Inferior parietal cortex (tissue), 1 donor: ENCODE results near the gene GXYLT1.
"Not testable (repeated sequence)": the region's sequence is repeated elsewhere in the genome, so short reads cannot be mapped to it uniquely, and the experiment has no call there.

ENCODE experiments used
- DNase-seq: peaks from one replicate; pipeline ENCODE4 v3.0.0-alpha.2; 2016; ENCODE audit errors: extremely low spot score

GXYLT1 gene

GRCh38 chr12:42097971-42098370 is 46.7 kb downstream of the GXYLT1 start:
- no peak for DNase-seq

GRCh38 chr12:42094277-42094676 is 50.4 kb downstream of the GXYLT1 start:
- DNase-seq, result no peak

- no peak for DNase-seq
These were observed 52.9 kb downstream of the GXYLT1 start for GRCh38 chr12:42091769-42092168.

GRCh38 chr12:42090899-42091298 is 53.8 kb downstream of the GXYLT1 start:
- DNase-seq, result no peak

DNA sequence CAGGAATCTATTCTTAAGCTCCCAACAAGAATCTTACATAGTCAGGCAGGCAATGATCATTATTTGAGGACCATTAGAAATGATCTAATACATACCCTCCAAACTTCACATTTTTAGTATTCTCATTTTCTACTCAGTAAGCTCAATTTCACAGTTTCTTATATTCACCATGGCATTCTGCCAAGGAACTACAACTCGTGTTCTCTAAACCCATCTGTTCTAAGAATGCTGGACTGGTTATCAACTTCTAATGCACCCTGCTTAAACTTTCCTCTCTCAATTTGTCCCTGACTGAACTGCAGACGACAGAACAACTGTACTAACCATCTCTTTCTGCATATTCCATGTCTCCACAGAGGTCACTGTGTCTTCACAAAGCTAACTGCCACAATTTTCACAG is 58.6 kb downstream of the GXYLT1 start:
- DNase-seq, result peak; percentile 31

DNA sequence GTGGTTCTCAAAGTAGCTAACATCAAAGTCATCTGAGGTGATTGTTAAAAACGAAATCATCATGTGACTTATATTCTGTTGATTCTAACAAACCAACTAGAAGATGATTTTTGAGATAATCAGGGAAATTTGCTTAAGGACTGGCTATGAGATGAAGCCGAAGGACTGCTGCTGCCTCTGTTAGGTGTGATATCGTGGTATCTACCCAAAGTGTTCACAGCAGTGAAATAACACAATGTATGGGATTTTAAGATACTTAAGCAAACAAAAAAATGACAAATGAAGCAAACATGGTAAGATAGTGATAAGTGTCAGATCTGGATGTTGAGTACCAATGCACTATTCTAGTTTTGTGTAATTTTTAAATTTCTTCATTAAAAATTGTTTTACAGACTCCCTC is 59.1 kb downstream of the GXYLT1 start:
- DNase-seq, result no peak

DNA sequence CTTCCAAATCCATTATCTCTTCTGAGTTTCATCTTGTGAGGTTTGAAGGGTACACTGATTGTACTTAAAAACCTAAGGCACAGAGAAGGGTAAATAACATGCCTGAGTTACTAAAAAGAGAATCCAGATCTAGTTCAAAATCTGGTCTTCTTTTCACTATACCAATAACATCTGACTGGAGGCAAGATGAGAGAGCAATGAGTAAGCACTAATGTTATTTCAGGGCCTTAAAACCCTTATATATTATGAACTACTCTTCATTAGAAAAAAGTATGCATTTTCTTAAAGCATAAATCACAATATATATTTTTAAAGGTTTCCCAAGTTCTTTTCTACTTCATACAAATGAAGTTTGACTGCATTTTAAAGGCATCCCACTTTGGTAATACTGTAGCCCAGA is 60.2 kb downstream of the GXYLT1 start:
- DNase-seq, result no peak

GRCh38 chr12:42076976-42077375 is 67.7 kb downstream of the GXYLT1 start:
- no peak for DNase-seq

- peak; percentile 27 for DNase-seq
These were observed 74.6 kb downstream of the GXYLT1 start for GRCh38 chr12:42070036-42070435.

- DNase-seq, result no peak
These were observed 85.5 kb downstream of the GXYLT1 start for GRCh38 chr12:42059127-42059526.

GRCh38 chr12:42056130-42056529 is 88.5 kb downstream of the GXYLT1 start:
- DNase-seq, result no peak

DNA sequence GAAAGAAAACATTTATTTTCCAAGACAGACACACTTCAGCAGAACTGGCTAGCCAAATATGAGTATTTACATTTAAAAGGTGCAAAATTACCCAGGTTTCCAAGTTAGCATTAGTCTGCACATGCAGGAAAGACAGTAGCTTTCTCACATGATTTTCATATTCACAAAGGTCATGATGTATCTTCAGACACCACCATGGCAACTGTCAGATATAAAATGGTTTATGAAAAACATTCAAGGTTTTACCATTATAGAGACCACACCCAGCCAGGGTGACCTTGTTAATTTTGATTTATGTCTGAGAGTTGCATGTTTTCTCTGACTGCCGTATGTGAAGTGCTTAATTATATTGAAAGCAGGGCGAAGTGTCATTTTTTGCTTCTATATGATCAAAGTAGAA is 91.2 kb downstream of the GXYLT1 start:
- no peak for DNase-seq

GRCh38 chr12:42048980-42049379 is 95.7 kb downstream of the GXYLT1 start:
- DNase-seq, result not testable (repeated sequence)

GRCh38 chr12:42039577-42039976 is 105.1 kb downstream of the GXYLT1 start:
- no peak for DNase-seq

DNA sequence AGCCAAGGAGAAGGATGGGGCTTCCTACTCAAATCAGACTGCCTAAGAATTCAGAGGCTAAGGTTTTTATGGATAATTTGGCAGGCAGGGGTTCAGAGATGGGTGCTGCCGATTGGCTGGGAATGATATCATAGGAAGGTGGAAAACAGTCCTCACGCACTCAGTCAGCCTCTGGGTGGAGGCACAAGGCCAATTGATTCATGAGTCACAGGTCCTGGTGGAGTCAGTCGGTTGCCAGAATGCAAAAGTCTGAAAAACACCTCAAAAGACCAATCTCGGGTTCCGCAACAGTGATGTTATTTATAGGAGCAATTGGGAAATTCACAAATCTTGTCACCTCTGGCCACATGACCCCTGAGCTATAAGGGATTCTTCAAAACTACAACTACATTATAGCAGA is 105.5 kb downstream of the GXYLT1 start:
- DNase-seq, result no peak

GRCh38 chr12:42031847-42032564 is 112.7 kb downstream of the GXYLT1 start:
- no peak for DNase-seq
